NCI-H748 (cell line): ENCODE measurements around the gene RPS18.
A peak's percentile ranks its signal among the peaks of the same experiment; 100 is the strongest.
"Not testable (repeated sequence)": the region's sequence is repeated elsewhere in the genome, so short reads cannot be mapped to it uniquely, and the experiment has no call there.

Source experiments
- DNase-seq: peaks from one replicate; lab custom pipeline; 2025; ENCODE audit not compliant: unreplicated experiment; lab: John Stamatoyannopoulos, UW

RPS18 gene

DNA sequence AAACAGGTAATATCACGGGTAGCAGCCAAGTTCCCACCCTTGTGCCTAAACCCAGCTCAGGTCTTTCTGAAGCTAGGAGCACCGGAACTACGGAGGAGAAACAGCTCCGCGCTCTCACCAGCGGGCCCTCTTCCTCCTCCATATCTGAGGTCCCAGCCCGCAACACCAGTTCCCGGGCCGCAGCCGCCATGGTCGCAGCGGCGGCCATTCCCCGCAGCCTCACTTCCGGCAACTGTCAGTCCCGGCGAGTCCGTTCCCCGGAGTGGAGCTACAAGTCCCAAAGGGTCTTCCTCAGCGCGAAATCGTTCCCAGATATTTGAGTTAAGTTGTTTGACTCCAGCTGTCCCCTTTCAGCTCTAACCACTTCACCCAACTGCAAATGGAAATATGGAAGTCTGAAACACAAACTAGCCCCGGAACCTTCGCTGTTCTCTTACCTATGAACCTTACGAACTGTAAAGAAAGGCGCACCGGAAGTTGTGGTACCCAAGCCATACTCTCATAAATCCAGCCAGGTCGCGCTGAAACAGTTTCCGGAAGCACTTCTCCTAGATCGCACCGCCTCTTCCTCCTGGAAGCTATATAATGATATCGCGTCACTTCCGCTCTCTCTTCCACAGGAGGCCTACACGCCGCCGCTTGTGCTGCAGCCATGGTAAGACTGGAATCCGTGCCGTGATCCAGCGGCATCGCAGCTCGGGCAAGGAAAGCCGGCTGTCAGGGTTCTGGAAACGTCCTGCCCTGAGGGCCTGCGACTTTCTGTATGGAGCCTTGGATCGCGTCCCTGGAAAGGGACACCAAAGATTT is at the start of gene RPS18, which contains the start of gene VPS52:
Gene RPS18 (plus strand): TSS at position 608 of the 807 bp plus-strand sequence. CDS start 45 bp downstream, at position 653.
Gene VPS52 (minus strand): TSS at position 409 of the 807 bp plus-strand sequence. CDS start 201 bp downstream, at position 208.
- peak; percentile 99 for DNase-seq

- DNase-seq: not testable (repeated sequence)
Measured at GRCh38 chr6:33226503-33227120, 45.3 kb upstream of the RPS18 start.

- DNase-seq: no peak
Measured at GRCh38 chr6:33235221-33235634, 36.6 kb upstream of the RPS18 start.

DNA sequence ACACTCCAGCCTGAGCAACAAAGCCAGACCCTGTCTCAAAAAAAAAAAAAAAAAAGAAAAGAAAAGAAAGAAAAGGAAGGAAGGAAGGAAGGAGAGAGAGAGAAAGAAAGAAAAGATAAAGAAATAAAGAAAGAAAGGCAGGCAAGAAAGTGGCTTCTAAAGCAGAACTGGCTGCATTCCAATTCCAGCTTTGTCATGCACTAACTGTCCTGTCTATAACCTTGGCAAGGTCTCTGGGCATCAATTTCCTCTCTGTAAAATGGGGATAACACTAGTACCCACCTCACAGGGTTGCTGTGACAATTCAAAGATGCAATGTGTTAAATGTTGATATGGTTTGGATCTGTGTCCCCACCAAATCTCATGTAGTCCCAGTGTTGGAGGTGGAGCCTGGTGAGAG is 35.5 kb upstream of the RPS18 start:
- DNase-seq: no peak

DNA sequence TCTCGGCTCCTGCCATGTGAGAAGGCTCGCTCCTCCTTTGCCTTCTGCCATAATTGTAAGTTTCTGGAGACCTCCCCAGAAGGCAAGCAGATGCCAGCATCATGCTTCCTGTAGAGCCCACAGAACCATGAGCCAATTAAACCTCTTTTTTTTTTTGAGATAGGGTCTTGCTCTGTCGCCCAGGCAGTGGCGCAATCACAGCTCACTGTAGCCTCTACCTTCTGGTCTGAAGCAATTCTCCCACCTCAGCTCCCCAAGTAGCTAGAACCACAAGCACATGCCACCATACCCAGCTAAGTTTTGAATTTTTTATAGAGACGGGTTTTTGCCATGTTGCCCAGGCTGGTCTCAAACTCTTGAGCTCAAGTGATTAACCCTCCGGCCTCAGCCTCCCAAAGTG is 35.0 kb upstream of the RPS18 start:
- no peak for DNase-seq

- DNase-seq: no peak
Measured at GRCh38 chr6:33237741-33238140, 34.1 kb upstream of the RPS18 start.

DNA sequence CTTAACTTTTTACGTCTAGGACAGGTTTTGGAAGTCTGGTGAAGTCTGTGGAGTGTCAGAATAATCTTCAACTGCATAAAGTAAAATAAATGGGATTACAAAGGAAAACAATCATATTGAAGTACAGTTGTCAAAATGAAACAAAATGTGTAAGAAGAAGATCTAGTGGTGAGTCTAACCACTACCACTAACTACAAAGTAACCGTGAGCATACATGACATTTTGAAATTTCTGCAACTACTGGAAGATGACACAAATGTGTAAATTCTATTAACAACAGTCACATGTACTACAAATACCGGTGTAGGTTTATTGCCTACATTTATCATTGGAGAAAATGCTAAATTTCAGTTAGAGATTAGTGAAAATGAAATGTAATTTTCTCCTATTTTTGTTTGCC is 29.9 kb upstream of the RPS18 start:
- no peak for DNase-seq

DNA sequence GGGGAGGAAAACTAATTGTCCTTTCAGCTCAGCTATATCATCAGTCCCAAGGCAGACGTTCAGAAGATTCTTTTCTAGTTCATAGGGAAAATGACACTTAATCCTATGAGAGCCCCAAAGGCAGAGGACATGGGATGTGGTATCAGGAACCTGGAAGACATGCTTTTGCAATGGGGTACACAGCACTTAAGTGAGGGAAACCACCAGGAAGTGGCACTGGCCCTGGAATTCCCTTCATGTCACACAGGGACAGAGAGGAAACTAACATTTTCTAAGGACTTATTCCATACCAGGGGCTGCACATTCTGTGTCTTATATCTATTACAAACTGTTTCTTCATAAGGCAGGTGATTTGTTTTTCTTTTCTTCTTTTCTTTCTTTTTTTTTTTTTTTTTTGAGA is 28.4 kb upstream of the RPS18 start:
- no peak for DNase-seq

DNA sequence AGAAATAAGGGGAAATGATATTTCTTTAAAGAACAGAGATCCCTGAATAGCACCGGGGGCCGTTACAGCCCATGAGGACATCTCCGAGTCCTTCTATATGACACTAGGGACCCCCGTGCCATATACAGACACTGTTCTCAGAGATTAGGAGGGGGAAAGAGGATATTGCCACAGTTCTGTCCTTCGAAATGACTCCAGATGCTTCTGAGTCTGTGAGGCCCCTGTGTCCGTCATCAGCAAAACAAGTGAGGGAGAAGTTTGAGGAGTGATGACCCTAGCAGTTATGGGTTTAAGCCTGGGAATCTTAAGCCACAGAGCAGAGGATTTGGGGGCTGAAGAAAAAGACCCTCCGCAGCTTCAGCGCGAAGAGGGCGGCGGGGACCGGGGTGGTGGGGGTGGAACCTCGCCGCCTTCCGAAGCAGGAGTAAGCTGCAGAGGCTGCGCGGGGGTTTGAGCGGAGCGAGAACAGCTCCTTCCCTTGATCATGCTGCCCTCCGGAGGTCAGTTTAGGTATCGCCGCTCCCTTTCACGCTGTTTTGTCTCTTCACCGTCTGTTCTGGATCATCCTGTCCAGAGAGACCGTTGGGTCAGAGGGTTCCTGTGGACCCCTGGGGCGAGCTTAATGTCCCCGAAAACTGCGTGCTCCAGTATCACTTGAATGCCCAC is 23.8 kb upstream of the RPS18 start:
- peak; percentile 90 for DNase-seq

DNA sequence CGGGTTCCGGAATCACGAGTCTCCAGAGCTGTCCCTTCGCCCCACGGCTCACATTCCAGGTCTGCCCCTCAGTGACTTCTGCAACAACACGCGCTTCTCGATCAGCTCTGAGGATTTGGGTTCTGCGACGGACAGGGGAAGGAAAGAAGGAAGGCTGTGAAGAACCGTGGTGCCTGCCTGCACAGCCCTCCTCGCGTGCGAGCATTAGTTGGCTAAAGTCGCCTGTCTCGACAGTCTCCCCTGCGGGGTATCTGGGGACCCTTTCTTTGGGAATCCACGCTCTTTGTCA is 23.3 kb upstream of the RPS18 start:
- peak; percentile 81 for DNase-seq

DNA sequence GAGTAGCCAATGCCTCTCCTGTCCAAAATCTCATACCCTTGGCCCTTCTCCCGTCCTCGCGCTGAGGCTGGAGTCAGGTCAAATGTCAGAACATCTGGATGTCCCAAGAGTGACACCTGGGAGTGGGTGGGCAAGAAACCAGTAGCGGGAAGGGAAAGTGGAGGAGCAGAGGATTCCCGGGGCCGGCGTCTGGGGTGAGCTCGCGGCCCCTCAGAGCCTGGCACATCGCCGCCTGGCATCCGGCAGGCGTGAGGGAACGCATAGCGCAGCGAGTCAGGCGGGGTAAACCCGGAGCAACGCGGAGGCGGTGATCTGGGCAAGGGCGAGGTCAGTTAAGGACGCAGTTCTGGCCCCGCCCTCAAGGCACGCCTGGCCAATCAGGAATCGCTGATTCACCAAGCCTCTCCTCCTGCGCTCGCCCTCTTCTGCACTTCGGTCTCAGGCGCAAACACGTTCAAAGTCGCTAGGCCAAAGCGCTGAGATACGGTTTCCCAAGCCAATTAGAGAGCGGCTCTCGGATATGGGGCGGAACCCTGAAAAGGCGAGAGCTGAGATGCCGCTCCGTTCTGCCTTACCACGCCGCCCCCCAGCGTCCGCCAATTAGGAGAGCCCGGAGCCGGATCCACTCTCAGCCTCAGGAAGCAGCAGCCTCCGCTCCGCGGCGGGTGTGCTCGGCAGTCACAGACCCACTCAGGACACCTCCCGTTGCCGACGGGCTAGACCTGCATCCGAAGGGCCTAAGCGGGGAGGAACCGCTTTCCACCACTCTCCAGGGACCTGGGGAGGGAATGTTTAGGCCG is 22.7 kb upstream of the RPS18 start:
- DNase-seq: peak; percentile 100

GRCh38 chr6:33249732-33250630 is 21.9 kb upstream of the RPS18 start:
- no peak for DNase-seq

- no peak for DNase-seq
Measured at GRCh38 chr6:33250731-33251130, 21.1 kb upstream of the RPS18 start.

DNA sequence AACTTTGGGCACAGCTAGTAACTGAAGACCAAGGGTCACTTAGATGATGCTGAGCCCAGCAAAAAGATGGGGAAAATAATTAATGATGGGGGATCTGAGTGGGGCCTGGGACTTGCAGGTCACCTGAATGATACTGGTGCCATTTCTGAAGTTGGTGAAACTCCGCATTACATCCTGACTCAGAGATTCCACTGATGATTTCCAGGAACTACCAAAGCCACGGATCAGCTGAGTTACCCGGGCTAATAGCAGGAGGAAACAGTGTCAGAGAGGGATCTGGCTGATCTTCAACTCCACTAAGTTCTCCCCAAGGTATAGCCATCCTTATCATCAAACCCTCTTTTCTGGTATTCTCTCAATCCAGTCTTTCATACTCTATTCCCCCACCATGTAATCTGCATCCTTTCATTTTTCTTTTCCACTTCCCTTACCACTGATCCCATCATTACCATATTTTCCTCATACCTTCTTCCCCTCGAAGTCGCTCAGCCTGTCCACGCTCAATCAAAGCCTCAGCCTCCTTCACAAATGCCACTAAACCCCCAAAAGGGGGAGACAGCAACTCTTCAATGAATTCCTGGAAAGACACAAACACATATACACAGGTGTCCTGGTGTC is 20.4 kb upstream of the RPS18 start:
- DNase-seq: no peak

DNA sequence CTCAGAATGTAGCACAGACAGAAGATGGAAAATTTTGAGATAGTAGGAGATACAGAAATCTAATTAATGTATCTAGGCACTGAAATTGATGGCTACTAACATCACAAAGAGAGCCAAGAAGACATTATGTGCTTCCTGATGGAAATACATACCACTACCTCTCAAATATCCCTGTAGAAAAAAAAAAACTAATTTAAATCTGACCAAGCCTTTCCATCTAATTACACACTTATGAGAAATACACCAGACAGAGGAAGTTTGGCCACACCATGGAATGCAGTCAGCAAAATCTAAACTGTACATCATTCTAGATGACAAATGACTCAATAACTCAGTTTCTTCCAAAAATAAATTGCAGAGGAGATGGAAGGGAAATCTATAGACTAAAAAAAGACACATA is 19.1 kb upstream of the RPS18 start:
- DNase-seq: no peak

GRCh38 chr6:33254591-33254990 is 17.3 kb upstream of the RPS18 start:
- no peak for DNase-seq

GRCh38 chr6:33259032-33259431 is 12.8 kb upstream of the RPS18 start:
- DNase-seq: no peak

- not testable (repeated sequence) for DNase-seq
Measured at GRCh38 chr6:33262490-33262889, 9.4 kb upstream of the RPS18 start.

DNA sequence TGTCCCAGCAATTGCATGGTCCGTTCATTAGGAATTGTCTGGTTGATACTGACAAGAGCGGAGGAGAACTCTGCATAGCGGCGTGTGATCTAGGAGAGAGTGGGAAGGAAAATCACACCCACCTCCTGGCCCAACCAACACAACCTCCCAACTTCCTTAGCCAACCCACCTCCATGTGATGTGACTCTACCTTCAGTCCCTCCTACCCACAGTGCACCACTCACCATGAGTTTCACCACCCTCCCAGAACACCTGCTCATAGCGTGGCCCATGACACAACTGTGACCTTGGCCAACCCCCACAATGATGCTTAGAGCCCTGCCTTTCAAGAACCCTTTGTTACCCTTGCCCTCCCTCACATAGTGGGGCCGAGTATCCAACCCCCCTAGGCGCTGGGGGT is 7.9 kb upstream of the RPS18 start:
- DNase-seq: no peak

DNA sequence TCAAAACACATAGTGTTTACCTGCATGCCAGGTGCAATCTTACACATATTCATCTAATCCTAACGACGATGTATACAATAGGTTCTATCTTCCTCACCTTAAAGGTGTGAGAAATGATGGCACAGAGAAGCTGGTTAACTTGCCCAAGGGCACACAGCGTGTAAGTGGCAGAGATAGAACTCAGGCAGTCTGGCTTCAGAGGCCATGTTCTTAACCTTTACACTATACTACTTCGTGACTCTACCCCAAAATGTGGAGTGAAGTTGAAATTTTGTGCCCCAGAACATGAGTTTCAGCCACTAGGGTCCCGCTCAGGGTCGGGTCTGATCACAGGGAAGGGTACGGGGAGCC is 783 bp upstream of the RPS18 start:
- peak; percentile 58 for DNase-seq
